ENCODE measurements around the gene NSMCE4A. TPM values are rescaled to one million over a fixed set of nuclear protein-coding genes. Genes with fewer than 3 reads are reported as not detected.
A peak's percentile ranks its signal among the peaks of the same experiment; 100 is the strongest.

Gene NSMCE4A
- polyA plus RNA-seq, 3 donors: 34.6 to 47.2 (median 38.1) TPM

GRCh38 chr10:121965996-121966395, 9.0 kb downstream of the NSMCE4A start:
- Histone ChIP-seq H3K9me3 (replicated peaks in 1 of 2; ENCODE audit: control insufficient read depth in 1 of 2, insufficient read depth in 1 of 2, low read length in 2 of 2) (no peaks in the 10 kb centered on the region), H3K36me3 (replicated peaks in 1 of 2; ENCODE audit: control insufficient read depth in 1 of 2, insufficient read depth in 2 of 2, low read length in 2 of 2) (peaks cover 62 to 85% of the 10 kb centered on the region in 2 donors), H2AFZ (ENCODE audit: insufficient read depth, low read depth, low read length, poor library complexity, severe bottlenecking) (no peak overlapping the region), H3K9ac (ENCODE audit: insufficient read depth, low read length, poor library complexity, severe bottlenecking) (no peak overlapping the region), H3K4me2 (replicated peaks; ENCODE audit: extremely low read depth, low read length, poor library complexity, severe bottlenecking) (no peak overlapping the region), H3K4me1 (ENCODE audit: control insufficient read depth in 1 of 2, insufficient read depth in 2 of 2, low read length in 2 of 2) (no peaks in the 10 kb centered on the region), H3K27ac (ENCODE audit: low read depth in 1 of 2, low read length in 2 of 2) (no peak overlapping the region), H3K4me3 (replicated peaks in 1 of 3; ENCODE audit: low read depth in 2 of 3, low read length in 3 of 3) (no peak overlapping the region), H4K20me1 (ENCODE audit: insufficient read depth, low read length) (no peaks in the 10 kb centered on the region), H3K79me2 (ENCODE audit: insufficient read depth, low read length) (no peaks in the 10 kb centered on the region), H3K27me3 (ENCODE audit: control insufficient read depth in 2 of 2, insufficient read depth in 2 of 2, low read length in 2 of 2) (no peaks in the 10 kb centered on the region)
- H3K4me1 Mint-ChIP-seq: no peaks in the 10 kb centered on the region
- H3K9me3 Mint-ChIP-seq: no peaks in the 10 kb centered on the region
- H3K27ac Mint-ChIP-seq: no peak overlapping the region
- peaks cover 58 to 83% of the 10 kb centered on the region in 2 donors for H3K36me3 Mint-ChIP-seq
- 100% methylated on average over 1 of the region's 3 CpGs for WGBS (ENCODE audit: insufficient coverage)
- peaks cover 0 to under 1% (median 0%) of the 10 kb centered on the region in 3 donors for H3K27me3 Mint-ChIP-seq (ENCODE audit: low read depth in 3 of 3)
- TF ChIP-seq CTCF (IDR thresholded peaks at IDR 0.05): no peak
- intact Hi-C loops (cut with micrococcal nuclease): no loop called here
- H3K4me3 Mint-ChIP-seq: no peak overlapping the region
- no peak for DNase-seq

GRCh38 chr10:121961456-121961855, 13.6 kb downstream of the NSMCE4A start:
- H3K4me3 ChIP-seq (replicated peaks in 1 of 3; ENCODE audit: low read depth in 2 of 3, low read length in 3 of 3): no peak overlapping the region
- no peak overlapping the region for H3K27ac ChIP-seq (ENCODE audit: low read depth in 1 of 2, low read length in 2 of 2)
- no peak overlapping the region for H2AFZ ChIP-seq (ENCODE audit: insufficient read depth, low read depth, low read length, poor library complexity, severe bottlenecking)
- no peaks in the 10 kb centered on the region for H3K9me3 ChIP-seq (replicated peaks in 1 of 2; ENCODE audit: control insufficient read depth in 1 of 2, insufficient read depth in 1 of 2, low read length in 2 of 2)
- Mint-ChIP-seq H3K4me3 (no peak overlapping the region), H3K9me3 (peaks cover 0 to under 1% (median 0%) of the 10 kb centered on the region in 7 donors), H3K27me3 (ENCODE audit: low read depth in 3 of 3) (no peaks in the 10 kb centered on the region), H3K36me3 (peaks cover 58 to 74% of the 10 kb centered on the region in 2 donors), H3K27ac (peak overlapping the region in 1 of 7 donors; percentile 30), H3K4me1 (no peaks in the 10 kb centered on the region)
- H3K36me3 ChIP-seq (replicated peaks in 1 of 2; ENCODE audit: control insufficient read depth in 1 of 2, insufficient read depth in 2 of 2, low read length in 2 of 2): peaks cover 41 to 71% of the 10 kb centered on the region in 2 donors
- intact Hi-C loops (cut with micrococcal nuclease): no loop called here
- H4K20me1 ChIP-seq (ENCODE audit: insufficient read depth, low read length): no peaks in the 10 kb centered on the region
- no peak overlapping the region for H3K9ac ChIP-seq (ENCODE audit: insufficient read depth, low read length, poor library complexity, severe bottlenecking)
- no peaks in the 10 kb centered on the region for H3K27me3 ChIP-seq (ENCODE audit: control insufficient read depth in 2 of 2, insufficient read depth in 2 of 2, low read length in 2 of 2)
- no peaks in the 10 kb centered on the region for H3K79me2 ChIP-seq (ENCODE audit: insufficient read depth, low read length)
- no peak for TF ChIP-seq CTCF (IDR thresholded peaks at IDR 0.05)
- no CpG with 5 or more reads among the region's 2 CpGs for WGBS (ENCODE audit: insufficient coverage)
- no peaks in the 10 kb centered on the region for H3K4me1 ChIP-seq (ENCODE audit: control insufficient read depth in 1 of 2, insufficient read depth in 2 of 2, low read length in 2 of 2)
- no peak for DNase-seq
- no peak overlapping the region for H3K4me2 ChIP-seq (replicated peaks; ENCODE audit: extremely low read depth, low read length, poor library complexity, severe bottlenecking)
